CD4-positive, alpha-beta T cell (primary cell): ENCODE data around the gene ZBTB39. TPM values are rescaled to one million over a fixed set of nuclear protein-coding genes. Genes with fewer than 3 reads are reported as not detected.

Source experiments
- ATAC-seq: fragments of 200-7000 bp; cut with Tn5 transposase; one replicate; pipeline ENCODE4 v1.10.0; 2022; ENCODE audit warnings: mild to moderate bottlenecking; ENCODE audit not compliant: poor library complexity
- CTCF ChIA-PET: fragments of 350-600 bp; sonication (Branson Sonifier 250); formaldehyde crosslinking; loops from one replicate; lab custom pipeline; 2021; ENCODE audit warnings: antibody characterized with exemption, inconsistent platforms; lab: Charles Lee
- POLR2A ChIA-PET: fragments of 350-600 bp; sonication (Branson Sonifier 250); formaldehyde crosslinking; loops from one replicate; lab custom pipeline; 2021; ENCODE audit warnings: antibody characterized with exemption, inconsistent platforms; lab: Charles Lee
- DNase-seq, 14 experiments: peaks; one replicate each; pipeline ENCODE4 v3.0.0-alpha.2; 2013 to 2020; ENCODE audit warnings: mixed read lengths in 2 of 14
- H3K27ac ChIP-seq, 2 donors: one replicate each; pipeline versions ENCODE4 v1.5.1 to v1.7.0; 2013; ENCODE audit warnings: low read length in 2 of 2, low read depth in 1 of 2, mild to moderate bottlenecking in 1 of 2
- H3K27me3 ChIP-seq, 2 experiments: 1 replicate in 1 of 2; 2 replicates in 1 of 2; pipeline versions ENCODE4 v1.6.1 to v1.7.0; 2013; ENCODE audit warnings: low read length in 2 of 2, control low read depth in 1 of 2, mild to moderate bottlenecking in 1 of 2, moderate library complexity in 1 of 2; ENCODE audit not compliant: insufficient read depth in 2 of 2, control insufficient read depth in 1 of 2
- H3K36me3 ChIP-seq: one replicate; pipeline ENCODE4 v1.6.1; 2013; ENCODE audit warnings: low read length, control low read depth; ENCODE audit not compliant: insufficient read depth
- H3K4me1 ChIP-seq: one replicate; pipeline ENCODE4 v1.6.1; 2013; ENCODE audit warnings: low read length, control low read depth; ENCODE audit not compliant: insufficient read depth
- H3K4me3 ChIP-seq: one replicate; pipeline ENCODE4 v1.5.1; 2013; ENCODE audit warnings: mild to moderate bottlenecking, low read length, moderate library complexity
- H3K9me3 ChIP-seq, 2 experiments: 1 replicate in 1 of 2; 2 replicates in 1 of 2; pipeline versions ENCODE4 v1.6.1 to v1.7.0; 2013; ENCODE audit warnings: low read length in 2 of 2, mild to moderate bottlenecking in 2 of 2, control low read depth in 1 of 2, moderate library complexity in 1 of 2; ENCODE audit not compliant: control insufficient read depth in 1 of 2, insufficient read depth in 1 of 2
- H3K27ac Mint-ChIP-seq: one replicate; pipeline ENCODE4 v1.8.0; 2020; ENCODE audit warnings: mixed read lengths
- H3K27me3 Mint-ChIP-seq: one replicate; pipeline ENCODE4 v1.8.0; 2021; ENCODE audit warnings: mixed read lengths
- H3K36me3 Mint-ChIP-seq: one replicate; pipeline ENCODE4 v1.8.0; 2021; ENCODE audit warnings: low read depth, mixed read lengths
- H3K4me1 Mint-ChIP-seq: one replicate; pipeline ENCODE4 v1.8.0; 2021; ENCODE audit warnings: low read depth, mixed read lengths
- H3K4me3 Mint-ChIP-seq: one replicate; pipeline ENCODE4 v1.8.0; 2020; ENCODE audit warnings: mild to moderate bottlenecking, mixed read lengths
- H3K9me3 Mint-ChIP-seq: one replicate; pipeline ENCODE4 v1.8.0; 2020; ENCODE audit warnings: mixed read lengths
- CTCF ChIP-seq: fragments of 200-600 bp; IDR thresholded peaks from one replicate; pipeline ENCODE4 v1.8.0; 2022; ENCODE audit warnings: antibody characterized with exemption, mild to moderate bottlenecking
- intact Hi-C, 2 experiments: fragments of 100-400 bp; cut with DNase I in 1 of 2; cut with micrococcal nuclease in 1 of 2; formaldehyde crosslinking; loops; one replicate each; pipeline versions ENCODE4 v1.15.1 to v1.9.0; 2023 to 2025; cut with DNase I, micrococcal nuclease
- total RNA-seq, 174 experiments: library from RNA in 2 of 174; stranded (reverse) in 2 of 174; gene quantifications; one replicate each; pipeline ENCODE4 v1.2.3 and lab custom pipeline; 2021 to 2026

ZBTB39 gene
- total RNA-seq, 2 experiments from 2014 or later = 6.9 to 8.0 TPM

GRCh38 chr12:57039016-57039798 is 32.9 kb upstream of the ZBTB39 start:
- H3K4me1 Mint-ChIP-seq = peaks cover 8% of the 10 kb centered on the region
- Histone ChIP-seq H3K4me1 (no peaks in the 10 kb centered on the region), H3K4me3 (no peak overlapping the region), H3K9me3 (no peaks in the 10 kb centered on the region), H3K27me3 (no peaks in the 10 kb centered on the region), H3K27ac (no peak overlapping the region), H3K36me3 (no peaks in the 10 kb centered on the region)
- H3K4me3 Mint-ChIP-seq = no peak overlapping the region
- intact Hi-C loops = no loop called here
- H3K27me3 Mint-ChIP-seq = no peaks in the 10 kb centered on the region
- no peak for TF ChIP-seq CTCF
- no peak overlapping the region for H3K27ac Mint-ChIP-seq
- ChIA-PET POLR2A (interaction anchor here (0.8 to 1.1 kb wide), 2 partner anchors 8 to 18 kb away, joined by 3 read pairs; no protein-coding TSS in a partner anchor), CTCF (no interaction called here)
- no peaks in the 10 kb centered on the region for H3K36me3 Mint-ChIP-seq
- ATAC-seq (no peak), DNase-seq (no peak)
- H3K9me3 Mint-ChIP-seq = no peaks in the 10 kb centered on the region

GRCh38 chr12:57037264-57037663 is 30.9 kb upstream of the ZBTB39 start:
- intact Hi-C loops = no loop called here
- DNase-seq = no peak

GRCh38 chr12:57033431-57033830 is 27.1 kb upstream of the ZBTB39 start:
- Mint-ChIP-seq H3K4me1 (peaks cover 37% of the 10 kb centered on the region), H3K27ac (no peak overlapping the region), H3K9me3 (no peaks in the 10 kb centered on the region), H3K36me3 (no peaks in the 10 kb centered on the region), H3K4me3 (no peak overlapping the region), H3K27me3 (no peaks in the 10 kb centered on the region)
- no peak for TF ChIP-seq CTCF
- no peak for ATAC-seq
- no peak overlapping the region for H3K4me3 ChIP-seq
- no peaks in the 10 kb centered on the region for H3K27me3 ChIP-seq
- H3K27ac ChIP-seq = no peak overlapping the region
- ChIA-PET POLR2A (interaction anchor here (1.1 kb wide), 1 partner anchor 17 kb away, joined by 3 read pairs; no protein-coding TSS in a partner anchor), CTCF (interaction anchor here (1.6 kb wide), 1 partner anchor 25 kb away, joined by 5 read pairs; no protein-coding TSS in a partner anchor)
- intact Hi-C loops = no loop called here
- H3K36me3 ChIP-seq = no peaks in the 10 kb centered on the region
- no peak for DNase-seq
- H3K4me1 ChIP-seq = peaks cover 24% of the 10 kb centered on the region
- H3K9me3 ChIP-seq = no peaks in the 10 kb centered on the region

More at GRCh38 chr12:57037264-57037663, 30.9 kb upstream of the ZBTB39 start:
- Mint-ChIP-seq H3K9me3 (no peaks in the 10 kb centered on the region), H3K4me1 (peaks cover 18% of the 10 kb centered on the region), H3K27me3 (no peaks in the 10 kb centered on the region), H3K4me3 (no peak overlapping the region), H3K27ac (no peak overlapping the region), H3K36me3 (no peaks in the 10 kb centered on the region)
- no peaks in the 10 kb centered on the region for H3K27me3 ChIP-seq
- no peaks in the 10 kb centered on the region for H3K9me3 ChIP-seq
- H3K27ac ChIP-seq = no peak overlapping the region
- no peaks in the 10 kb centered on the region for H3K36me3 ChIP-seq
- no peaks in the 10 kb centered on the region for H3K4me1 ChIP-seq
- ChIA-PET POLR2A (no interaction called here), CTCF (interaction anchor here (1.6 kb wide), 1 partner anchor 10 kb away, joined by 4 read pairs; no protein-coding TSS in a partner anchor)
- no peak for ATAC-seq
- no peak overlapping the region for H3K4me3 ChIP-seq
- no peak for TF ChIP-seq CTCF
